ENCODE results near the gene ZFHX3. TPM values are rescaled to one million over a fixed set of nuclear protein-coding genes. Genes with fewer than 3 reads are reported as not detected.

Gene ZFHX3
- total RNA-seq, 4 donors from 2014 or later: 19.7 to 70.4 (median 34.6) TPM

- TF ChIP-seq CTCF (IDR thresholded peaks at IDR 0.05; ENCODE audit: low read depth): no peak
Measured at GRCh38 chr16:73048292-73049080, 558 bp upstream of the ZFHX3 start.

DNA sequence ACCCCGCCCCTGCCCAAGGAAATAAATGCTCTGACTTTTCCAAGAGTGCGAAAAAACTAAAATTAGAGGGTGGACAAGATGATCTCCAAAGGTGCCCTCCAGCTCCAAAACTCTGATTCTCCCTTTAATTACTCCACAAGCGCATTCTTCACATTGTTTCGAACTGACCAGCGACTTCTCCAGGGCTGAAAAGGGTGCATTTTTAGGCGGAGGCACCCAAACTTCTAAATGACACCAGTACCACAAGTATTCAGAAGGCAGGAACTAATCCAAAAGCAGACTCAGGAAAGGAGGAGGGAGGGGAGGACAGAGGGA lies 750 bp downstream of the ZFHX3 start:
- TF ChIP-seq CTCF (IDR thresholded peaks at IDR 0.05; ENCODE audit: low read depth): no peak

- no peak for TF ChIP-seq CTCF (IDR thresholded peaks at IDR 0.05; ENCODE audit: low read depth)
Measured at GRCh38 chr16:73046849-73047214, 1.1 kb downstream of the ZFHX3 start.

DNA sequence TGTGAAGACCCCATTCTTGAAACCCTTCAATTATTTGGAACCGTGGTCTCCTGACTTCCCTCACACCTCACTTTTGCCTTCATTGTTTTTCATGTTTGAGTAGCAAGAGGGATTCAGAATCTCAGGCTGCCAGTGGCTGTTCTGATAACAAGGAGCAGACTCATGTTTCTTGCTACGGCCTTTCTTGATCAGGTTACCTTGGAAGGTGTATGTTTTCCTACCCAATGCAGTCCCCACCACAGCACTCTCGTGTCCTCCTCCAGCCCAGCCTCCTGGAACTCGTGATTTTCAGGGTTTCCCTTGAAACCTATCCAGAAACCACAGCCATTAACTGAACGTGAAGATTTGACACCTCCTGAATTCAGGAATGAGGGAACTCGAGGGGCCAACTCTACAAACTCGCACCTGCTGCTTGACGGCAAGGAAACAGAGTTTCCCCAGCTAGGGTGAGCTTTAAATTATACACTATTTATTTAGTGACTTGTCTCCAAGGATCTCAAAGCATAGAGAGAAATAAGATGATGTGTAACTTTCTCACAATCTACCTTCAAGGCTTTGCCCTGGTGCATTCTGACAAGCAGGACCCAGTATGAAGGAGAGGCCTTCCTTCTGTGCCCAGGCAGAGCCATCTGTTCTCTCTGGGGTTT lies 1.6 kb downstream of the ZFHX3 start:
- TF ChIP-seq CTCF (IDR thresholded peaks at IDR 0.05; ENCODE audit: low read depth): no peak

- no peak for TF ChIP-seq CTCF (IDR thresholded peaks at IDR 0.05; ENCODE audit: low read depth)
Measured at GRCh38 chr16:73043828-73044467, 4.0 kb downstream of the ZFHX3 start.

GRCh38 chr16:73042807-73043206 lies 5.1 kb downstream of the ZFHX3 start:
- no peak for TF ChIP-seq CTCF (IDR thresholded peaks at IDR 0.05; ENCODE audit: low read depth)

DNA sequence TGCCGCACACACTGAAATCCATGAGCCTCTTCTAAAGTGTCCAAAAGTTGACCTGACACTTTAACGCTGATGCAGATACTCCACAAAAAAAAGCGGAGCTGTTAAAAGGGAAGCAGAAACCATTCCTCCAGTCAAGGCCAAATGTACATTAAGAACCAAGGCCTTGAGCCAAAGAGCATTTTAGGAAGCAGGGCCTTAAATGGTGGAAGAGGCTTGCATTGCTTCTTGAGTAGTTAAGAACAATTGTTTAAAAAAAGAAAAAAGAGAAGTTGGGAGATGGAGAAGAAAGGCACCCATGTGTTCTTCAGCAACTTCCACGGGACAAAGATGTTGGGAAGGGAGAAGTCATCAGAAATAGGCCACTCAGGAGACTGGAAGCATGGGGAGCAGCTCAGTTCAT lies 6.3 kb downstream of the ZFHX3 start:
- no peak for TF ChIP-seq CTCF (IDR thresholded peaks at IDR 0.05; ENCODE audit: low read depth)
